HG03108 (cell line): ENCODE measurements around the gene APOOL.
"Not testable (repeated sequence)": the region's sequence is repeated elsewhere in the genome, so short reads cannot be mapped to it uniquely, and the experiment has no call there.

Experiments
- ATAC-seq: cut with Tn5 transposase; IDR thresholded peaks from one replicate; pipeline ENCODE4 v1.9.1; 2021; ENCODE audit warnings: moderate library complexity; ENCODE audit not compliant: unreplicated experiment

APOOL gene, protein sequence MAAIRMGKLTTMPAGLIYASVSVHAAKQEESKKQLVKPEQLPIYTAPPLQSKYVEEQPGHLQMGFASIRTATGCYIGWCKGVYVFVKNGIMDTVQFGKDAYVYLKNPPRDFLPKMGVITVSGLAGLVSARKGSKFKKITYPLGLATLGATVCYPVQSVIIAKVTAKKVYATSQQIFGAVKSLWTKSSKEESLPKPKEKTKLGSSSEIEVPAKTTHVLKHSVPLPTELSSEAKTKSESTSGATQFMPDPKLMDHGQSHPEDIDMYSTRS

DNA sequence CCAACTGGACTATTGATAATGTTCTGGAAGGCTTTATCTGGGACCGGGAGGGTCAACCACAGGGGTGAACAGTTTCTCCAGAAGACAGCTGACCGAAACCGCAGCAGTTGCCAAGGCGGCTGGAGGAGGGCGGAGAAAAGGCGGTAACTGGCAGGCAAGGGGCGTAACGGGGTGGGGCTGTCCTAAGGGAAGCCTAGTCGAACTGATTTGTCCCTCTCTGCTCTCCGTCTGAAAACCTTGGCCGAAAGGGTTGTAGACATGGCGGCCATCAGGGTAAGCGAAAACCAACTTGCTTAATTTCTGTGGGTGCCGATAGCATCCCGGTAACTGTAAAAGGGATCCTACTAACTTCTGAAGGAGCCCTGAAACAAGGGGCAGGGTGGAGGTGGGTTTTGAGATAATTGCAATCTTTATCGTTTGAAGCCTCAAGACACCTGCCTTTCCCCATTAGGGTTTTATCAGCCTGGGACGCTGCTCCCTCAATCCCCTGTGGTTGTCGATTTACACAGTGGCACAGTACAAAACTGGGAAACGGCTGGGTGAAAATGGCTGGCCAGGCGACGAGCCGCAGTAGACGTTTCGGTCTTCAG, at the start of gene APOOL:
Gene APOOL, plus strand, starts transcription at position 223 of the 590 bp plus-strand sequence. Its CDS starts 36 bp downstream, at position 259.
- ATAC-seq = peak; percentile 96

DNA sequence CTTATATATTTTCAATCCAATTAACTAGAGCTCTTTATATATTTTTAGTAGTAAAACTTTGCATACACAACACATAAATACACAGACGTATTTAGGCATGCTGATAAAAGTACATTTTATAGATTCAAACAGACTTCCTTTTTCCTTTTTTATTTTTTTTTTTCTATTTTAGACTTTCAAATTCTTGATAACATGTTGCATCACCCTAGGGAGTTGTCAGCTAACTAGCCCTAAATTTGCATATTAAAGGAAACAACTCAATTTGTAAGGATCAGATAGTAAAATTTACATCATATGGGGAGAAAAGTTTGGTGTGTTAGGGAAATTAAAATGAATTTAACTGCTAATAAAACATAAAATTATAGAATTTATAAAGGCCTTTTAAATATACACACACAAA, 47.4 kb upstream of the APOOL start:
- ATAC-seq = no peak

DNA sequence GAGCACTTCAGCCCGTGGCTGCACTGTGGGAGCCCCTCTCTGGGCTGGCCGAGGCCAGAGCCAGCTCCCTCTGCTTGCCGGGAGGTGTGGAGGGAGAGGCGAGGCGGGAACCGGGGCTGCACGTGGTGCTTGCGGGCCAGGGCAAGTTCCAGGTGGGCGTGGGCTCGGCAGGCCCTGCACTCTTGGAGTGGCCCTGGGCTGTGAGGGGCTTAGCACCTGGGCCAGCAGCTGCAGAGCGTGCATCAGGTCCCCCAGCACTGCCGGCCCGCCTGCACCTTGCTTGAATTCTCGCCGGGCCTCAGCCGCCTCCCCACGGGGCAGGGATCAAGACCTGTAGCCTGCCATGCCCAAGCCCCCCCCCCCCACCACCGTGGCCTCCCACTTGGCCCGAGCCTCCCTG, 28.9 kb upstream of the APOOL start:
- ATAC-seq = no peak

DNA sequence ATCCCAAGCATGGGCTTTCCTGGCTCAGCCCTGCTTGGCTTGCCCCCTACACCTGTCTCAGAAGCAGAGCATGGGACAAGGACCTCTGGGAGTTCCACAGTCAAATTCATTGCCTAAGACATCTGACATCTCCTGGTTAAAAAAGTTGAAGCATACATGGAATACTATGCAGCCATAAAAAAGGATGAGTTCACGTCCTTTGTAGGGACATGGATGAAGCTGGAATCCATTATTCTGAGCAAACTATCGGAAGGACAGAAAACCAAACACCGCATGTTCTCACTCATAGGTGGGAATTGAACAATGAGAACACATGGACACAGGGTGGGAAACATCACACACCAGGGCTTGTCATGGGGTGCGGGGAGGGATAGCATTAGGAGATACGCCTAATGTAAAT, 11.9 kb upstream of the APOOL start:
- ATAC-seq = not testable (repeated sequence)

DNA sequence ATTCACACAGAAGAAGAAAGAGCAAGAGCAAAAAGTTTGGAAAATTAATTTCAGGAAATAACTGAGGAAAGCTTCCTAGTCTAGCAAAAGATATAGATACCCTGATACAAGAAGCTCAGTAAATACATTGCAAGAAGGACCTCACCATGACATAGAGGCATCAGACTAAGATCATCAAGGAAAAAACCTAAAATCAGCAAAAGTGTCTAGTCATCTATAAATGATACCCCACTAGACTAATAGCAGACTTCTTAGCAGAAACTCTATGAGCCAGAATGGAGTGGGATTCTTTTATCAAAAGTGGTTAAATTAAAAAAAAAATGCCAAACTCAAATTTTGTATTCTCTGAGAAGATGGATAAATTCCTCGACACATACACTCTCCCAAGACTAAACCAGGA, 10.5 kb upstream of the APOOL start:
- no peak for ATAC-seq

DNA sequence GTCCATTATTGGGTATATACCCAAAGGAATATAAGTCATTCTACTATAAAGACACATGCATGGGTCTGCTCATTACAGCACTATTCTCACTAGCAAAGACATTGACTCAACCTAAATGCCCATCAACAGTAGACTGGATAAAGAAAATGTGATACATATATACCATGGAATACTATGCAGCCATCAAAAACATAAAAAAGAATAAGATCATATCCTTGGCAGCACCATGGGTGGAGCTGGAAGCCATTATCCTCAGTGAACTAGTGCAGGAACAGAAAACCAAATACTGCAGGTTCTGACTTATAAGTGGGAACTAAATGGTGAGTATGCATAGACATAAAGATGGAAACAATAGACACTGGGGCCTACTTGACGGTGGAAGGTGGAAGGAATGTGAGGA, 2.3 kb upstream of the APOOL start:
- no peak for ATAC-seq

DNA sequence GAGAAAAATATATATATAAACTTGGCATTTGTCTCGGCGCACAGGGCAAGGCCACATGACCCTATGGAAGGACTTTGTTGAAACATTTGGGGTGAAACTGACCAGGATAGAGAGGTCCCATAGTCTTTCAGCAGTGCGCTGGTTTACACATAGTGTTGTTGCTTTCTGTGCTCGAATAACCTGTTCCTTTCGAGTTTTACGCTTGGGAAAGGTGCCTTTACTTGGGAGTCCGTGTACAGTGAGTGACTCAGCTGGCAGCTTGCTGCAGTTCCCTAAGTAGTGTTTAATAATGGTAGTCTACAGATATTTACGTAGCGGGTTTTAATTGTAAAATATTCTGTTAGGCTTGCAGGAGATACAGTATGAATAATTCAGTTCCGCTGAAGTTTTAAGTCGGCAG, 578 bp downstream of the APOOL start:
- no peak for ATAC-seq

DNA sequence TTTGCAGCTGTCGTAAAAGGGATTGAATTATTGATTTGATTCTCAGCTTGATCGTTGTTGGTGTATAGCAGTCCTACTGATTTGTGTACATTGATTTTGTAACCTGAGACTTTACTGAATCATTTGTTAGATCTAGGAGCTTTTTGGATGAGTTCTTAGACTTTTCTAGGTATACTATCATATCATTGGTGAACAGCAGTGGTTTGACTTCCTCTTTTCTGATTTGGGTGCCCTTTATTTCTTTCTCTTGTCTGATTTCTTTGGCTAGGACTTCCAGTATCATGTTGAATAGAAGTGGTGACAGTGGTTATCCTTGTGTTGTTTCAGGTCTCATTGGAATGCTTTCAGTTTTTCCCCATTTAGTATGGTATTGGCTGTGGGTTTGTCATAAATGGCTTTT, 8.4 kb downstream of the APOOL start:
- no peak for ATAC-seq

DNA sequence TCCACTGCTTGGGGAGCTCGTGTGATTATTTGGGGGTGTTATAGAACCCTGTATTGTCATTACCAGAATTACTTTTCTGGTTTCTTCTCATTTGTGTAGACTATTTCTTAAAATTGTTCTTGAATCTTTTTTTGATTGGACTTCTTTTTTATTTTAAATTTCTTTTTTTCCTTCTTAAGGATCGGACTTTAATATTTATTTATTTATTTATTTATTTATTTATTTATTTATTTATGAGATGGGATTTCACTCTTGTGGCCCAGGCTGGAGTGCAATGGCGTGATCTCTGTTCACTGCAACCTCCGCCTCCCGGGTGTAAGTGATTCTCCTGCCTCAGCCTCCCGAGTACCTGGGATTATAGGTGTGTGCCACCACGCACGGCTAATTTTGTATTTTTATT, 11.7 kb downstream of the APOOL start:
- not testable (repeated sequence) for ATAC-seq

DNA sequence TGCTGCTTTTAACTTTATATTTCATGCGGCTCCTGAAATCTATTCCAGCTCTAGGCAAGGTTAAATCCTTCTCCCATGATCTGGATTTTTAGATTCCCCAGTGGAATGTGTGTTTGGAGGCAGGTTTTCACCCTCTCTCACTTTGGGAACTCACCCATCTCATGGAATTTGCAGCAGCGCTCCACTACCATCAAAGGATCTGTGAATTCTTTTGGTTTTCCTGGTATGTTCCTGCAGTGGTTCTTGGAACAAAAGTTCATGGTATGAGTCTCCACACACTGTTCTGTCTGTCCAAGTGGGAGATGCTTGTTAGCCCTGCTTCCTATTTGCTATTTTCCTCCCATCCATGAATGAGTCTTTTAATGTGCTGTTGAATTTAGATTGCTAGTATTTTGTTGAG, 14.0 kb downstream of the APOOL start:
- ATAC-seq = no peak

DNA sequence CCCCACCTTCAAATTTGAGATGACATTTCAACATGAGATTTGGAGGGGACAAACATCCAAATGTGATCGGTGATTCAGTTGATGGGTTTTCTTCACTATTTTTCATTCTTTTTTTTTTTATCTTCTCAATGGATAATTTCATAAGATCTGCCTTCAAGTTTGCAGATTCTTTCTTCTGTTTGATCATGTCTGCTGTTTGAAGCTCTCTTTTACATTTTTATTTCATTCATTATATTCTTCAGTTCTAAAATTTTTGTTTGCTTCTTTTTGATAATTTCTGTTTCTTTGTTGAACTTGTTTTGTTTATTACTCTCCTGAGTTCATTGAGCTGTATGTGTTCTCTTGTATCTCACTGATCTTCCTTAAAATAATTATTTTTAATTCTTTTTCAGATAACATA, 14.8 kb downstream of the APOOL start:
- ATAC-seq = no peak

DNA sequence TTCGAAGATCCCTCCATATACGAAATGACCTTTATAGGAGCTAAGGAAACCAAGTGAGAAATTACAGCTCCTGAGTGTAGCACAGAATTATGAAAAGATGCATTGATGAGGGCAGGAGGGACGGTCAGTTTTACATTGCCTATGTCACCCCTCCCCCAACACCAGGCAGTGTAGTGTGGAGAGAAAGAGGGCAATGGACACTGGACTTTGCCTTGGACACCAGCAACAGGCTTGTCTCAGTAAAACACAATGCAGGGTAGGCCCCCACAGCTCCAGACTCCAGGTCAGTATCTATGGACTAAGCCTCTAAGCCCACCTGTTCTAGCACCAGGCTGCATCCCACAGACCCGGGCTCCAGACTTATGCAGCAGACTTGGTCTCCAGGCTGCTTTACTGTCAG, 16.5 kb downstream of the APOOL start:
- no peak for ATAC-seq

DNA sequence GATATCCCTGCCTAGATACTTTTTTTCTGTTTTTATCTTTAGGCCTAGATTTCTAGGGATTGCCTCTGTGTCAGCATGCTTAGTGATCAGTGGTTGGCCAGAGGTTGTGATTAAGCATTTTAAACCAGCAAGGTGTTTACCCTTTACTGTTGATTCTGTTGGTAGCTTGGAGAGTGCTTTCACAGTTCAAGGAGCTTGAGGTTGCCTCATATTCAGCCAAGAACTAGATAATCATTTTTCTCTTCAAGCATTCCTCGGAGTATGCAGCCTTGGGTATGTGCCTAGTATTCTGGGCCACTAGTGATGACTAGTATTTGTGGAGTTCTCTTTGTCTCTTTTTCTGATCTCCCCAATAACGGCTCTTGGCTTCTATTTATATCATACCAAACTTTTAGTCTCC, 20.4 kb downstream of the APOOL start:
- no peak for ATAC-seq

DNA sequence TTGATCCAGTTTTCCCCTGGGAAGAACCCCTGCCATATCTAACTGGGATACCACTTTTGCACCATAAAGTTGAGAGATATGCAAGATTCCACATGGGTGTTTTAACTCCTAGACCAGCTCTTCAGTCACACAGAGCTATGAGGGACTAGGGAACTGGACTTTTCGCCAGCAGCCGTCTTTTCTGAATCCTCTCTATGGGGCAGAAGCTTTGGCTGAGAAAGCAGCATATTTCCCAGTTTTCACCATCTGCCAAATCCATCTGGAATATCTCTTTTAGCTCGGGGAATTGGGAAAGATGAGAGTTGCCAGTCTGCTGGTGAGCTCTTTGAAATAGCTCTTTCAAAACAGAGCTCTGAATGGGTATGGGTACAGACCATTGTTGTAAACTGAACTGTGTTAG, 20.9 kb downstream of the APOOL start:
- no peak for ATAC-seq

DNA sequence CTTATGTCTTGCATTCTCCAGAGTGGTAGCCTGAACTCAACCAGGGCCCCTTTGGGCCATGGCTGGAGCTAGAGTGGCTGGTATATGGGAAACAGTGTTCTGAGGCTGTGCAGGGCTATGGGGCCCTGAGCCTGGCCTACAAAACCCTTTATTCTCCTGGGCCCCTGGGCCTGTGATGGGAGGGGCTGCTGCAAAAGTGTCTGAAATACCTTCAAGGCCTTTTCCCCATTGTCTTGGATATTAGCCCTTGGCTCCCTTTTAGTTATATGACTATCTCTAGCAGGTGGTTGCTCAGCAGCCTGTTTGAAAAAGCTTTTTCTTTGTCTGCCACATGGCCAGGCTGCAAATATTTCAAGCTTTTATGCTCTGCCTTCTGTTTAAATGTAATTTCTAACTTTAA, 22.5 kb downstream of the APOOL start:
- no peak for ATAC-seq

DNA sequence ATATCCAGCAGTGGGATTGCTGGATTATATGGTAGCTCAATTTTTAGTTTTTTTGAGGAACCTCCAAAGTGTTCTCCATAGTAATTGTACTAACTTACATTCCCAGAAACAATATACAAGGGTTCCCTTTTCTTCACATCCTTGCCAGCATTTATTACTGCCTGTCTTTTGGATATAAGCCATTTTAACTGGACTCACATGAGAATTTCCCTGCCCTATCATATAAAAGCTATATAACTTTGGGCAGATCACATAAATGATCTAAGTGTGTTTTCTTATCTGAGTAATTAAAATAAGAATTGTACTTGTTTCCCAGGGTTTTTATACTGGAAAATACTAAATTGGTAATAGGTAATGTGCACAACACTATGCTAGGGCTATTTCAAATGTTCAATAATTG, 25.4 kb downstream of the APOOL start:
- no peak for ATAC-seq

DNA sequence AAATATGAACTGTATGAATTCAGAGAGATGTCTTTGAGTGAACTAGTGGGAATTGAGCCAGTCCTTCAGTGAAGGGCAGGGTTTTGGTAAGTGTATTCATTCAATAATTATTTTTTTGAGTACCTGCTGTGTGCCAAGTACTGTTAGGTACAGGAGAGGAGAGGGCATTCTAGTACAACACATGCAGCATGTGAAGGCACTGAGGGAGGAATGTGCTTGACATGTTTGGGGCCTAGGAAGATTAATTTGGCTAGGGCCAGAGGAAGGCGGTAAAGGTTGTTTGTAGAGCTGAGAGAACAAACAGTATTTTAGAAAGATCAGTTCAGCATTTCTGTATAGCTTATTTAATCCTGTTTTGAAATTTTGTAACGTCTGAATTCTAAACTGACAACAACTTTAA, 27.8 kb downstream of the APOOL start:
- ATAC-seq = no peak

DNA sequence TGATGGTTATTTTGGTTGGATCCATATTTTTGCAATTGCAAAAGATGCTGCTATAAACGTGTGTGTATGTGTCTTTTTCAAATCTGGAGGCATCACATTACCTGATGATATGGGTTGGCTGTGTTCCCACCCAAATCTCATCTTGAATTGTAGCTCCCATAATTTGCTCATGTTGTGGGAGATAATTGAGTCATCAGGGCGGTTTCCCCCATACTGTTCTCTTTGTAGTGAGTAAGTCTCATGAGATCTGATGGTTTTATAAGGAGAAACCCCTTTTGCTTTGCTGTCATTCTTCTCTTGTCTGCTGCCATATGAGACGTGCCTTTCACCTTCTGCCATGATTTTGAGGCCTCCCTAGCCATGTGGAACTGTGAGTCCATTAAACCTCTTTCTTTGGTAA, 33.4 kb downstream of the APOOL start:
- ATAC-seq = no peak

DNA sequence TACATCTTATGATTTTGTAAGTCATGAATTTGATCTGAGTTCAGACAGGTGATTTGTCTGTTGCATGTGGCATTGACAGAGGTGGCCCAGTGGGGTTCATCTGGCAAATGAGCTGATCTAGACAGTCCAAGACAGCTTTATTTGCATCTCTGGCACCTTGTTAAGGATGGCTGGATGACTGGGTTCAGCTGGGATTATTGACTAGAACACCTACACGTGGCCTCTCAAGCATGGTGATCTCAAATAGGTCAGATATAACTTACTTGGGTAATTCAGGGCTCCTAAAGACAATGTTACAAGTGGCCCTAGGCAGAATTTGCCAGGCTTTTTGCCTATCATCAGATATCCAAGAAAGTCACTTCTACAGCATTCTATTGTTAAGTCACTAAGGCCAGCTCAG, 48.0 kb downstream of the APOOL start:
- ATAC-seq = no peak

DNA sequence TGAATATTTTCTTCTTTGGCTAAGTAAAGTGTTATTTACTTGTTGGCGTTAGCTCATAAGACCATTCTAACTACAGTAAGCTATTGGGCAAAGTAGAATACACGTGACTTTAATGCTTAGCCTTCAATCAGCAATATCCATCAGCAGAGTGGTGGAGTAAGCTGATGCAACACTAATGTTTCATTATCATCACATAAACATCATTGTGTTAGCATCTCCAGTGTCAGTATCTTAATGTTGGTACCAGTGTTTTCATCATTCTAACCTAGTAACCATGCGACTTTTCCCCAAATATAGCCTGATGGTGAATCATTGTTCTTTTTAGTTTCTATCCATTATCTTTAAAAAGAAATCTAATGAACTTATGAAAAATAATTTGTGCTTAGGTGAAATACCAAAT, 48.5 kb downstream of the APOOL start:
- no peak for ATAC-seq

DNA sequence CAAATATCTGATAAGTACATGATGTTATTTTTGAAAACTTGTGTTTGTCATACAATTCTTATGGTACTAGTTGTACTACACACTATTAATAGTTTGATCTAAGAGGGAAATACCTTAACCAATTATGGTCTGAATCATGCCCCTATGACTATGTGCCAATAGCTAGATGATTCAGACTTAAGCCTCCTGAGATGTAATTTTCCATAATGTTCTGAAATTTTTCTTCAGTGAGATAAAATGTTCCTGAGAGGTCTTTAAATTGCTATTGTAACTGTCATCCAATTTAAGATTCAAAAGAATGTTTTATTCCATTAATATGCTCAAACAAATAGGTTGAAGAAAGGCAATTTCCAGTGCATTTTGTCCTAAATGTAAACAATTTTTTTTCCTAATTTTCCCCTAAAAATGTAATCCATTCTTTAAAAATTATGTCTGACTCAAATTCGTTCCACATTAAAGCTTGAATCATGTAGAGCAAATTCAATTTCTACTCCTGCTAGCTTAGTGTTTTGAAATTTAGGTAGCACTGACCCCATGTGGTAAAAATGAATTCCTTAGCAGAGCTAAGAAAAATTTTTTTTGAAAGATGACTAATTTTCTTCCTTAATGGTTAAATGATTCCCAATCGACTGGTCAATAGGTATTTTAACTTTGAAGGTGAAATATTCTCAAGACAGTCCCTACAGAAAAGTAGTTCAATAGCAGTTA, 49.1 kb downstream of the APOOL start:
- no peak for ATAC-seq

DNA sequence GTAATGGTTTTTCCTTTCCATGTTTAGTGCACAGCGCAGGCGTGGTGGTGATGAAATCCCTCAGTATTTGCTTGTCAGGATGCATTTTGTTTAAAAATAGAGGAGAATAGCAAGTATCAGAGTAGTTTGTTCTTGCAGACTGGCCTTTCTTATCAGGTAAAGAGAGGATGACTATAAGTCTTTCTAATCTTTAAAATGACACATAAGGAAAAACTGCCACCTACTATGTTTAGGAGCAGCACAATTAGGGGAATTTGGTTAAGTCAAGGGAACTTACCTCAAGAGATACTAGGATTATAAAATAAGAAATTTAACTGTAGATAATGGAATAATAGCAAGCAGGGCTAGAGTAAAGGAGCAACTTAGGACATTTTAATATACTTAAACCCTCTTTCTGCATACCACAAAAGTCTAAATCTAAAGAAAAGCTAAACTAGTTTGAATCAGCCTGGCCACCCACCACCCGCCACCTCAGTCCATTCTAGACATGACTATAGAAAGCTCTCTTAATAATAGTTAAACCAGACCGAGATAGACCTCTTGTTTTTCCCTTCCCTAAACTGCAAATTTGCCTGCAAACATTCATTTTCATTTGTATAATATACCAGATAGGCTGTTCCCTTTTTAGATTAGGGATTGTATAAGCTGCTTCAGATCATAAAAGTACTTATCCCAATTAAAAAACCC, 62.0 kb downstream of the APOOL start:
- ATAC-seq = no peak
